HG02678 (cell line): Measurements from ENCODE around the gene UBL5.

ENCODE experiments used
- ATAC-seq: cut with Tn5 transposase; IDR thresholded peaks from one replicate; pipeline ENCODE4 v1.9.1; 2021; ENCODE audit warnings: mild to moderate bottlenecking, moderate library complexity; ENCODE audit not compliant: unreplicated experiment

UBL5 gene

GRCh38 chr19:9849791-9850190, 22.1 kb downstream of the UBL5 start:
- no peak for ATAC-seq

GRCh38 chr19:9850235-9850959, 22.7 kb downstream of the UBL5 start:
- no peak for ATAC-seq

- ATAC-seq = no peak
Measured at GRCh38 chr19:9854282-9854846, 26.6 kb downstream of the UBL5 start.

GRCh38 chr19:9856609-9857008, 28.9 kb downstream of the UBL5 start:
- ATAC-seq = no peak

GRCh38 chr19:9857076-9857721, 29.5 kb downstream of the UBL5 start:
- no peak for ATAC-seq

GRCh38 chr19:9857920-9858746, 30.4 kb downstream of the UBL5 start:
- ATAC-seq = no peak

GRCh38 chr19:9858766-9859165, 31.0 kb downstream of the UBL5 start:
- ATAC-seq = no peak

GRCh38 chr19:9860407-9860806, 32.7 kb downstream of the UBL5 start:
- no peak for ATAC-seq

GRCh38 chr19:9861503-9861902, 33.8 kb downstream of the UBL5 start:
- ATAC-seq = no peak

GRCh38 chr19:9862938-9863337, 35.2 kb downstream of the UBL5 start:
- no peak for ATAC-seq

GRCh38 chr19:9863759-9864158, 36.0 kb downstream of the UBL5 start:
- no peak for ATAC-seq

- no peak for ATAC-seq
Measured at GRCh38 chr19:9865732-9866501, 38.2 kb downstream of the UBL5 start.

GRCh38 chr19:9868983-9869617, 41.4 kb downstream of the UBL5 start:
- no peak for ATAC-seq

- ATAC-seq = no peak
Measured at GRCh38 chr19:9871626-9872338, 44.1 kb downstream of the UBL5 start.

- no peak for ATAC-seq
Measured at GRCh38 chr19:9872618-9873242, 45.0 kb downstream of the UBL5 start.

- no peak for ATAC-seq
Measured at GRCh38 chr19:9875031-9875627, 47.4 kb downstream of the UBL5 start.

GRCh38 chr19:9875796-9876195, 48.1 kb downstream of the UBL5 start:
- no peak for ATAC-seq

GRCh38 chr19:9877780-9878510, 50.2 kb downstream of the UBL5 start:
- ATAC-seq = no peak
